ENCODE measurements around the gene CELA2A. TPM values are rescaled to one million over a fixed set of nuclear protein-coding genes. Genes with fewer than 3 reads are reported as not detected.

CELA2A gene
- total RNA-seq (2016; rRNA removed; fragmentation: Illumina TruSeq; extraction: Trizol) (not detected in 2 replicates), polyA plus RNA-seq (2011; rRNA removed) (not detected in 2 replicates), polyA minus RNA-seq (2011; rRNA and poly(A)+ RNA removed; ENCODE audit: low replicate concordance) (not detected in 2 replicates), Bru-seq, nascent RNA (not detected), BruChase-seq, experiment 1, labeled RNA remaining after a 6-hour chase (not detected), BruChase-seq, experiment 2, labeled RNA remaining after a 2-hour chase (not detected)
- not detected in 2 replicates for total RNA-seq (2016; cell fraction: cytosol; rRNA removed; fragmentation: Illumina TruSeq; extraction: Trizol; ENCODE audit: low read depth)
- not detected in 2 replicates for total RNA-seq (2016; cell fraction: insoluble cytoplasmic fraction; rRNA removed; fragmentation: Illumina TruSeq; extraction: Trizol)
- not detected in 2 replicates for total RNA-seq (2016; cell fraction: membrane; rRNA removed; fragmentation: Illumina TruSeq; extraction: Trizol)
- not detected in 2 replicates for total RNA-seq (2016; cell fraction: nucleus; rRNA removed; fragmentation: Illumina TruSeq; extraction: Trizol)
- not detected in 2 replicates for polyA plus RNA-seq (2011; cell fraction: cytosol; rRNA removed)
- polyA plus RNA-seq (2011; cell fraction: nucleus; rRNA removed), result not detected in 2 replicates
- not detected in 2 replicates for polyA plus RNA-seq (2012)
- not detected in 2 replicates for polyA plus RNA-seq (2016; cell fraction: cytosol; fragmentation: Illumina TruSeq; extraction: Trizol; ENCODE audit: low read depth)
- not detected in 2 replicates for polyA plus RNA-seq (2016; cell fraction: insoluble cytoplasmic fraction; fragmentation: Illumina TruSeq; extraction: Trizol; ENCODE audit: low read depth)
- not detected in 2 replicates for polyA plus RNA-seq (2016; cell fraction: membrane; fragmentation: Illumina TruSeq; extraction: Trizol; ENCODE audit: low read depth)
- not detected in 2 replicates for polyA plus RNA-seq (2016; cell fraction: nucleus; fragmentation: Illumina TruSeq; extraction: Trizol; ENCODE audit: insufficient read depth, low read depth)
- not detected in 2 replicates for polyA minus RNA-seq (2011; cell fraction: cytosol; rRNA and poly(A)+ RNA removed)
- not detected in 2 replicates for polyA minus RNA-seq (2011; cell fraction: nucleus; rRNA and poly(A)+ RNA removed)
- long read RNA-seq, experiment 1, result 0 reads
- long read RNA-seq, experiment 2, result 0 reads

DNA sequence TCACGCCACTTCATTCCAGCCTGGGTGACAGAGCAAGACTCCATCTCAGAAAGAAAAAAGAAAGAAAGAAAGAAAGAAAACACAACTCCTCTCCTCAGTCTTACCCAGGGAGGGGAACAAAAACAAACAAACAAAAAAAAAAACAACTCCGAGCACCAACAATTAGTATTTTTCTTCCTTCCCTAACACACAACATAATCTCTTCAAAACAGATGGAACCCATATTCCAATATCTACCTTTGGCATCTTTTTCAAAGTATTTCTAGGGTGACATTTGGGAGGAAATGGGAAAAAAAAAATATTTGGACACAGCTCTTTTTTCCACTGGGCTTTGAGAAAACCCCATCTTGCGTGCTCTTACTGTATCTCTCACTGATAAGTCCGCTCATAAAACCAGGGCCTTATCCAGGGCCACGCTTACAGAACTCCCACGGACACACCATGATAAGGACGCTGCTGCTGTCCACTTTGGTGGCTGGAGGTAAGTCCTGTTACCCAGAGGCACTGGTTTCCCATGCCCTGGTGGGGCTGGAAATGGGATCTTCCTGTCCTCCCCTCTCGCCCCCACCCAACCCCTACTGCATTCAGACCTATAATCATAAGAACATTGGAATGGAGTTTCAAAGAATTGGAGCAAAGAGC is at the start of gene CELA2A:
Gene CELA2A (plus strand): TSS at position 420 of the 642 bp plus-strand sequence. CDS start 22 bp downstream, at position 442.
- intact Hi-C loops (cut with micrococcal nuclease; ENCODE audit: unreplicated experiment) (no loop called here), in situ Hi-C loops (cut with HindIII; ENCODE audit: extremely low pct_ligation_motif_present, low pct_unique_long_range_greater_than_20kb) (no loop called here)
- H3K4me3 ChIP-seq (replicated peaks in 1 of 3; ENCODE audit: insufficient read depth in 1 of 3, low read depth in 2 of 3, low read length in 3 of 3), result no peak within 1 kb of the TSS
- H3K79me2 ChIP-seq (ENCODE audit: insufficient read depth, low read length), result no peaks in the 10 kb centered on the region
- H3K9me3 ChIP-seq (ENCODE audit: low read length), result no peaks in the 10 kb centered on the region
- peaks cover 2% of the 10 kb centered on the region for H3K4me1 ChIP-seq (ENCODE audit: insufficient read depth, low read length)
- BruUV-seq (replicated peaks), result no TSS peak
- H3K36me3 ChIP-seq (replicated peaks in 1 of 2; ENCODE audit: control insufficient read depth in 1 of 2, insufficient read depth in 2 of 2, low read length in 2 of 2), result no peaks in the 10 kb centered on the region
- FAIRE-seq, result no peak
- 59% methylated on average over 8 of the region's 8 CpGs for WGBS (ENCODE audit: low lambda C conversion rate)
- ChIA-PET POLR2A (no interaction called here), CTCF (ENCODE audit: low intra/inter-chr PET ratio, low total read pairs) (no interaction called here)
- H3K27ac ChIP-seq (ENCODE audit: extremely low read length, insufficient read depth, low read length), result no peak within 1 kb of the TSS
- H3K4me2 ChIP-seq (ENCODE audit: low read depth, low read length), result no peak within 1 kb of the TSS
- no peak for DNase-seq (ENCODE audit: low spot score)
- no peak for ATAC-seq
- H2AFZ ChIP-seq (ENCODE audit: low read length), result no peak within 1 kb of the TSS
- H4K20me1 ChIP-seq (ENCODE audit: insufficient read depth, low read length), result no peaks in the 10 kb centered on the region
- no peak within 1 kb of the TSS for H3K9ac ChIP-seq (ENCODE audit: insufficient read depth, low read depth, low read length)
- H3K27me3 ChIP-seq (ENCODE audit: control insufficient read depth in 1 of 2, insufficient read depth in 2 of 2, low read length in 2 of 2), result peaks cover 0 to 1% of the 10 kb centered on the region in 2 experiments; a peak in 2 of 5 replicates
- TF ChIP-seq SKI (IDR thresholded peaks at IDR 0.05; ENCODE audit: partially characterized antibody) (no peak), POLR2A (IDR thresholded peaks at IDR 0.05; ENCODE audit: insufficient read depth in 1 of 2, low read depth in 2 of 2, low read length in 2 of 2) (no peak), ZNF282 (IDR thresholded peaks at IDR 0.05; ENCODE audit: partially characterized antibody) (no peak), ZSCAN29 (CRISPR knock-in tag; conservative IDR thresholded peaks at IDR 0.05) (no peak)
- TF ChIP-seq, protein P1, sequence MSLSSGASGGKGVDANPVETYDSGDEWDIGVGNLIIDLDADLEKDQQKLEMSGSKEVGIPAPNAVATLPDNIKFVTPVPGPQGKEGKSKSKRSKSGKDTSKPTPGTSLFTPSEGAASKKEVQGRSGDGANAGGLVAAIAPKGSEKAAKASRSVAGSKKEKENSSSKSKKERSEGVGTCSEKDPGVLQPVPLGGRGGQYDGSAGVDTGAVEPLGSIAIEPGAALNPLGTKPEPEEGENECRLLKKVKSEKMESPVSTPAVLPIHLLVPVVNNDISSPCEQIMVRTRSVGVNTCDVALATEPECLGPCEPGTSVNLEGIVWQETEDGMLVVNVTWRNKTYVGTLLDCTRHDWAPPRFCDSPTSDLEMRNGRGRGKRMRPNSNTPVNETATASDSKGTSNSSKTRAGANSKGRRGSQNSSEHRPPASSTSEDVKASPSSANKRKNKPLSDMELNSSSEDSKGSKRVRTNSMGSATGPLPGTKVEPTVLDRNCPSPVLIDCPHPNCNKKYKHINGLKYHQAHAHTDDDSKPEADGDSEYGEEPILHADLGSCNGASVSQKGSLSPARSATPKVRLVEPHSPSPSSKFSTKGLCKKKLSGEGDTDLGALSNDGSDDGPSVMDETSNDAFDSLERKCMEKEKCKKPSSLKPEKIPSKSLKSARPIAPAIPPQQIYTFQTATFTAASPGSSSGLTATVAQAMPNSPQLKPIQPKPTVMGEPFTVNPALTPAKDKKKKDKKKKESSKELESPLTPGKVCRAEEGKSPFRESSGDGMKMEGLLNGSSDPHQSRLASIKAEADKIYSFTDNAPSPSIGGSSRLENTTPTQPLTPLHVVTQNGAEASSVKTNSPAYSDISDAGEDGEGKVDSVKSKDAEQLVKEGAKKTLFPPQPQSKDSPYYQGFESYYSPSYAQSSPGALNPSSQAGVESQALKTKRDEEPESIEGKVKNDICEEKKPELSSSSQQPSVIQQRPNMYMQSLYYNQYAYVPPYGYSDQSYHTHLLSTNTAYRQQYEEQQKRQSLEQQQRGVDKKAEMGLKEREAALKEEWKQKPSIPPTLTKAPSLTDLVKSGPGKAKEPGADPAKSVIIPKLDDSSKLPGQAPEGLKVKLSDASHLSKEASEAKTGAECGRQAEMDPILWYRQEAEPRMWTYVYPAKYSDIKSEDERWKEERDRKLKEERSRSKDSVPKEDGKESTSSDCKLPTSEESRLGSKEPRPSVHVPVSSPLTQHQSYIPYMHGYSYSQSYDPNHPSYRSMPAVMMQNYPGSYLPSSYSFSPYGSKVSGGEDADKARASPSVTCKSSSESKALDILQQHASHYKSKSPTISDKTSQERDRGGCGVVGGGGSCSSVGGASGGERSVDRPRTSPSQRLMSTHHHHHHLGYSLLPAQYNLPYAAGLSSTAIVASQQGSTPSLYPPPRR (CRISPR knock-in tag; IDR thresholded peaks at IDR 0.05; ENCODE audit: borderline replicate concordance), result no peak
- TF ChIP-seq, protein P2, sequence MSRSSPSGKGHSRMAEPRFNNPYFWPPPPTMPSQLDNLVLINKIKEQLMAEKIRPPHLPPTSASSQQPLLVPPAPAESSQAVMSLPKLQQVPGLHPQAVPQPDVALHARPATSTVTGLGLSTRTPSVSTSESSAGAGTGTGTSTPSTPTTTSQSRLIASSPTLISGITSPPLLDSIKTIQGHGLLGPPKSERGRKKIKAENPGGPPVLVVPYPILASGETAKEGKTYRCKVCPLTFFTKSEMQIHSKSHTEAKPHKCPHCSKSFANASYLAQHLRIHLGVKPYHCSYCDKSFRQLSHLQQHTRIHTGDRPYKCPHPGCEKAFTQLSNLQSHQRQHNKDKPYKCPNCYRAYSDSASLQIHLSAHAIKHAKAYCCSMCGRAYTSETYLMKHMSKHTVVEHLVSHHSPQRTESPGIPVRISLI (CRISPR knock-in tag; IDR thresholded peaks at IDR 0.05; ENCODE audit: borderline replicate concordance), result no peak
- TF ChIP-seq, protein P3, sequence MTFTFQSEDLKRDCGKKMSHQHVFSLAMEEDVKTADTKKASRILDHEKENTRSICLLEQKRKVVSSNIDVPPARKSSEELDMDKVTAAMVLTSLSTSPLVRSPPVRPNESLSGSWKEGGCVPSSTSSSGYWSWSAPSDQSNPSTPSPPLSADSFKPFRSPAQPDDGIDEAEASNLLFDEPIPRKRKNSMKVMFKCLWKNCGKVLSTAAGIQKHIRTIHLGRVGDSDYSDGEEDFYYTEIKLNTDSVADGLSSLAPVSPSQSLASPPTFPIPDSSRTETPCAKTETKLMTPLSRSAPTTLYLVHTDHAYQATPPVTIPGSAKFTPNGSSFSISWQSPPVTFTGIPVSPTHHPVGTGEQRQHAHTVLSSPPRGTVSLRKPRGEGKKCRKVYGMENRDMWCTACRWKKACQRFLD (CRISPR knock-in tag; IDR thresholded peaks at IDR 0.05; ENCODE audit: borderline replicate concordance), result no peak
- TF ChIP-seq, protein P4, sequence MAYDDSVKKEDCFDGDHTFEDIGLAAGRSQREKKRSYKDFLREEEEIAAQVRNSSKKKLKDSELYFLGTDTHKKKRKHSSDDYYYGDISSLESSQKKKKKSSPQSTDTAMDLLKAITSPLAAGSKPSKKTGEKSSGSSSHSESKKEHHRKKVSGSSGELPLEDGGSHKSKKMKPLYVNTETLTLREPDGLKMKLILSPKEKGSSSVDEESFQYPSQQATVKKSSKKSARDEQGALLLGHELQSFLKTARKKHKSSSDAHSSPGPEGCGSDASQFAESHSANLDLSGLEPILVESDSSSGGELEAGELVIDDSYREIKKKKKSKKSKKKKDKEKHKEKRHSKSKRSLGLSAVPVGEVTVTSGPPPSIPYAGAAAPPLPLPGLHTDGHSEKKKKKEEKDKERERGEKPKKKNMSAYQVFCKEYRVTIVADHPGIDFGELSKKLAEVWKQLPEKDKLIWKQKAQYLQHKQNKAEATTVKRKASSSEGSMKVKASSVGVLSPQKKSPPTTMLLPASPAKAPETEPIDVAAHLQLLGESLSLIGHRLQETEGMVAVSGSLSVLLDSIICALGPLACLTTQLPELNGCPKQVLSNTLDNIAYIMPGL (CRISPR knock-in tag; IDR thresholded peaks at IDR 0.05; ENCODE audit: borderline replicate concordance in 1 of 2, low read depth in 1 of 2), result no peak

Measured in HepG2 (cell line).